ENCODE data around the gene WWOX. TPM values are rescaled to one million over a fixed set of nuclear protein-coding genes. Genes with fewer than 3 reads are reported as not detected.

Gene WWOX
- total RNA-seq, 1 donor from 2014 or later: 29.6 TPM

GRCh38 chr16:78660795-78661194 lies 561.3 kb downstream of the WWOX start:
- TF ChIP-seq, protein P1, sequence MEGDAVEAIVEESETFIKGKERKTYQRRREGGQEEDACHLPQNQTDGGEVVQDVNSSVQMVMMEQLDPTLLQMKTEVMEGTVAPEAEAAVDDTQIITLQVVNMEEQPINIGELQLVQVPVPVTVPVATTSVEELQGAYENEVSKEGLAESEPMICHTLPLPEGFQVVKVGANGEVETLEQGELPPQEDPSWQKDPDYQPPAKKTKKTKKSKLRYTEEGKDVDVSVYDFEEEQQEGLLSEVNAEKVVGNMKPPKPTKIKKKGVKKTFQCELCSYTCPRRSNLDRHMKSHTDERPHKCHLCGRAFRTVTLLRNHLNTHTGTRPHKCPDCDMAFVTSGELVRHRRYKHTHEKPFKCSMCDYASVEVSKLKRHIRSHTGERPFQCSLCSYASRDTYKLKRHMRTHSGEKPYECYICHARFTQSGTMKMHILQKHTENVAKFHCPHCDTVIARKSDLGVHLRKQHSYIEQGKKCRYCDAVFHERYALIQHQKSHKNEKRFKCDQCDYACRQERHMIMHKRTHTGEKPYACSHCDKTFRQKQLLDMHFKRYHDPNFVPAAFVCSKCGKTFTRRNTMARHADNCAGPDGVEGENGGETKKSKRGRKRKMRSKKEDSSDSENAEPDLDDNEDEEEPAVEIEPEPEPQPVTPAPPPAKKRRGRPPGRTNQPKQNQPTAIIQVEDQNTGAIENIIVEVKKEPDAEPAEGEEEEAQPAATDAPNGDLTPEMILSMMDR (conservative IDR thresholded peaks at IDR 0.05; ENCODE audit: low read depth, low read length): no peak
- no peak overlapping the region for H3K4me3 ChIP-seq (ENCODE audit: low read depth, low read length)
- no peak for DNase-seq (ENCODE audit: low read depth)

GRCh38 chr16:78663690-78664089 lies 564.2 kb downstream of the WWOX start:
- TF ChIP-seq, protein P1 (conservative IDR thresholded peaks at IDR 0.05; ENCODE audit: low read depth, low read length): no peak
- no peak overlapping the region for H3K4me3 ChIP-seq (ENCODE audit: low read depth, low read length)
- DNase-seq (ENCODE audit: low read depth): no peak

- TF ChIP-seq, protein P1 (conservative IDR thresholded peaks at IDR 0.05; ENCODE audit: low read depth, low read length): no peak
- H3K4me3 ChIP-seq (ENCODE audit: low read depth, low read length): no peak overlapping the region
- no peak for DNase-seq (ENCODE audit: low read depth)
Observed at GRCh38 chr16:78664811-78665772, 565.6 kb downstream of the WWOX start.

DNA sequence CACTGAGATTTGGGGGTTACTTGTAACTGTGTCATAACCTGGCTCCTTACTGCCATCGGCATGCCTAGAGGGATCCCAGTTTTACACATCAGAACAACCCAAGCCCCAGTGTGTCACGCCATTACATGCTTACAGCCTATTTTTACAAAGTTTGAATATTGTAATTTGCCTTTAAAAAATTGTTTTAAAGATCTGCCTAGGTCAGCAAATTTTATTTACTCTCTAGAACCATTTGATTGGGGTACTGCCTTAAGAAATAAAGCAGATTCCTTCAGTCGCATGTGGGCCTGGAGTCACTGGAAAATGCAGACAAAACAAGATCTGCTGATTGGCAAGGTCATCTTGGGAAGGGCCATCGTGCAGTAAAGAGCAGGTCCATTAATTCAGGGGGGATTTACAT lies 566.9 kb downstream of the WWOX start:
- no peak overlapping the region for H3K4me3 ChIP-seq (ENCODE audit: low read depth, low read length)
- DNase-seq (ENCODE audit: low read depth): no peak
- TF ChIP-seq, protein P1 (conservative IDR thresholded peaks at IDR 0.05; ENCODE audit: low read depth, low read length): no peak

DNA sequence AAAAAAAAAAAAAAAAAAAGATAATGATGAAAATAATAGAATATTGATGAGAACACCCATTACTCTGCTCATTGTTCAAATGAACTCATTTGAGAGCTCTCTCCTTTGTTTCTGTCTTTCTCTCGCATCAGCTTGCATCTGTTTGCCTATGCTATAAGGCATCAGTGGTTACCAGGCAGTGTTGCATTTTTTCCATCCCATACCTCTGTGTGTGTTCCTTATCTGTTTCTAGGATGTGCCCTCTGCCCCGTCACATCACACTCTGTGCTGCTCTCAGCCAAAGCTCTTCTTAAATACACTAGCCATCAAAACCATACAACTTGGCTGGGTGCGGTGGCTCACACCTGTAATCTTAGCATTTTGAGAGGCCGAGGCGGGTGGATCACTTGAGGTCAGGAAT lies 568.2 kb downstream of the WWOX start:
- H3K4me3 ChIP-seq (ENCODE audit: low read depth, low read length): no peak overlapping the region
- TF ChIP-seq, protein P1 (conservative IDR thresholded peaks at IDR 0.05; ENCODE audit: low read depth, low read length): no peak

GRCh38 chr16:78668393-78668792 lies 568.9 kb downstream of the WWOX start:
- TF ChIP-seq, protein P1 (conservative IDR thresholded peaks at IDR 0.05; ENCODE audit: low read depth, low read length): no peak
- DNase-seq (ENCODE audit: low read depth): no peak
- H3K4me3 ChIP-seq (ENCODE audit: low read depth, low read length): no peak overlapping the region

More for the DNA sequence above, 568.2 kb downstream of the WWOX start:
- DNase-seq (ENCODE audit: low read depth): no peak

All from epithelial cell of proximal tubule (primary cell).